Sigmoid colon (tissue), 7 donors: ENCODE results near the gene CTAG1B. TPM values are rescaled to one million over a fixed set of nuclear protein-coding genes. Genes with fewer than 3 reads are reported as not detected.
A peak's percentile ranks its signal among the peaks of the same experiment; 100 is the strongest.

Source experiments
- DNase-seq: peaks from one replicate; pipeline ENCODE4 v3.0.0-alpha.2; 2019
- H3K27ac ChIP-seq, 4 donors: fragments of 200-600 bp; sonication (generic); one replicate each; pipeline ENCODE4 v1.5.1; 2016 to 2019; ENCODE audit warnings: mild to moderate bottlenecking in 1 of 4
- H3K27me3 ChIP-seq, 3 donors: fragments of 200-600 bp; sonication (generic); one replicate each; pipeline ENCODE4 v1.5.1; 2019; ENCODE audit warnings: mild to moderate bottlenecking in 1 of 3
- H3K36me3 ChIP-seq, 4 donors: fragments of 200-600 bp; sonication (generic); one replicate each; pipeline ENCODE4 v1.5.1; 2016 to 2019
- H3K4me1 ChIP-seq, 4 donors: fragments of 200-600 bp; sonication (generic); one replicate each; pipeline ENCODE4 v1.5.1; 2017 to 2019
- H3K4me3 ChIP-seq, 4 donors: fragments of 200-600 bp; sonication (generic); one replicate each; pipeline ENCODE4 v1.5.1; 2017 to 2019; ENCODE audit warnings: mild to moderate bottlenecking in 2 of 4, moderate library complexity in 1 of 4
- H3K9me3 ChIP-seq, 4 donors: fragments of 200-600 bp in 3 of 4; sonication (generic) in 3 of 4; one replicate each; pipeline versions ENCODE4 v1.5.1 to v1.6.1; 2013 to 2019
- EP300 ChIP-seq, 4 donors: sonication (generic); formaldehyde crosslinking; IDR thresholded peaks; one replicate each; pipeline ENCODE4 v1.6.1; 2017; ENCODE audit warnings: antibody characterized with exemption in 4 of 4
- POLR2A ChIP-seq, 2 donors: fragments of 450-650 bp; IDR thresholded peaks; one replicate each; pipeline ENCODE4 v1.6.1; 2016; ENCODE audit warnings: antibody characterized with exemption in 2 of 2, mild to moderate bottlenecking in 2 of 2, moderate library complexity in 2 of 2
- POLR2AphosphoS5 ChIP-seq, 4 donors: sonication (generic); formaldehyde crosslinking; IDR thresholded peaks; one replicate each; pipeline ENCODE4 v1.6.1; 2017; ENCODE audit warnings: antibody characterized with exemption in 4 of 4
- WGBS, 2 donors: extraction: QIAGEN DNeasy Blood & Tissue Kit; methylation state at CpG; one replicate each; pipeline ENCODE4 v1.1.7; 2013; 5-methylcytosine and 5-hydroxymethylcytosine counted together
- intact Hi-C: fragments of 100-400 bp; cut with DNase I; formaldehyde crosslinking; loops from one replicate; pipeline ENCODE4 v1.15.1; 2023
- polyA plus RNA-seq, 3 donors: library from polyadenylated mRNA; stranded (reverse); fragments of 200-250 nt; gene quantifications; one replicate each; pipeline ENCODE4 v1.2.3, GENCODE V29; 2013
- total RNA-seq, 4 donors: library from RNA; depleted of rRNA; stranded (reverse); fragments of >200 nt; gene quantifications; one replicate each; pipeline ENCODE4 v1.1.0, GENCODE V29; 2016
- TF ChIP-seq, protein P1 (sequence below), 4 experiments: fragments of 450-650 bp in 3 of 4; fragments of 200-600 bp in 1 of 4; IDR thresholded peaks; one replicate each; pipeline ENCODE4 v1.5.1; 2016 to 2019; ENCODE audit warnings: antibody characterized with exemption in 4 of 4, mild to moderate bottlenecking in 3 of 4, moderate library complexity in 2 of 4
- donor health status: healthy with polysubstance abuse.
- donor health status: Bipolar disorder and iron deficiency.
- donor health status: healthy.

CTAG1B gene
- total and polyA plus RNA-seq, 7 donors, result not detected

DNA sequence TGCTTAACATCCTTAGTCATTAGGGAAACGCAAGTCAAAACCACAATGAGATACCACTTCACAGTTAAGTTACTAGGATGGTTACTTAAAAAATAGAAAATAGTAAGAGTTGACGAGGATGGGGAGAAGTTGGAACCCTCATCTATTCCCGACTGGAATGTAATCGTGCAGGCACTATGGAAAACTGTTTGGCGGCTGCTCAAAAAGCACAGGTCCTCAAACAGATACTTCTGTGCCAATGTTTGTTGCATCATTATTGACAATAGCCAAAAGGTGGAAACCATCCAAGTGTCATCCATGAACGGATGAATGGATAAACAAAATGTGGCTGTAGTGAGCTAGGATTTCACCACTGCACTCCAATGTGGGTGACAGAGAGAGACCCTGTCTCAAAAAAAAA lies 11.7 kb downstream of the CTAG1B start:
- no peaks in the 10 kb centered on the region for H3K9me3 ChIP-seq
- WGBS, 2 donors, result 53 to 70% methylated on average over 6 of the region's 6 CpGs
- no peak overlapping the region for H3K27ac ChIP-seq
- no peak for DNase-seq
- TF ChIP-seq, protein P1, sequence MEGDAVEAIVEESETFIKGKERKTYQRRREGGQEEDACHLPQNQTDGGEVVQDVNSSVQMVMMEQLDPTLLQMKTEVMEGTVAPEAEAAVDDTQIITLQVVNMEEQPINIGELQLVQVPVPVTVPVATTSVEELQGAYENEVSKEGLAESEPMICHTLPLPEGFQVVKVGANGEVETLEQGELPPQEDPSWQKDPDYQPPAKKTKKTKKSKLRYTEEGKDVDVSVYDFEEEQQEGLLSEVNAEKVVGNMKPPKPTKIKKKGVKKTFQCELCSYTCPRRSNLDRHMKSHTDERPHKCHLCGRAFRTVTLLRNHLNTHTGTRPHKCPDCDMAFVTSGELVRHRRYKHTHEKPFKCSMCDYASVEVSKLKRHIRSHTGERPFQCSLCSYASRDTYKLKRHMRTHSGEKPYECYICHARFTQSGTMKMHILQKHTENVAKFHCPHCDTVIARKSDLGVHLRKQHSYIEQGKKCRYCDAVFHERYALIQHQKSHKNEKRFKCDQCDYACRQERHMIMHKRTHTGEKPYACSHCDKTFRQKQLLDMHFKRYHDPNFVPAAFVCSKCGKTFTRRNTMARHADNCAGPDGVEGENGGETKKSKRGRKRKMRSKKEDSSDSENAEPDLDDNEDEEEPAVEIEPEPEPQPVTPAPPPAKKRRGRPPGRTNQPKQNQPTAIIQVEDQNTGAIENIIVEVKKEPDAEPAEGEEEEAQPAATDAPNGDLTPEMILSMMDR (IDR thresholded peaks at IDR 0.05), result no peak
- TF ChIP-seq EP300 (IDR thresholded peaks at IDR 0.05) (no peak), POLR2A (IDR thresholded peaks at IDR 0.05) (no peak), POLR2AphosphoS5 (IDR thresholded peaks at IDR 0.05) (no peak)
- no peaks in the 10 kb centered on the region for H3K36me3 ChIP-seq
- H3K4me1 ChIP-seq, result no peaks in the 10 kb centered on the region
- intact Hi-C loops, result no loop called here
- peaks cover 0 to 3% (median 0%) of the 10 kb centered on the region in 3 donors for H3K27me3 ChIP-seq
- no peak overlapping the region for H3K4me3 ChIP-seq

DNA sequence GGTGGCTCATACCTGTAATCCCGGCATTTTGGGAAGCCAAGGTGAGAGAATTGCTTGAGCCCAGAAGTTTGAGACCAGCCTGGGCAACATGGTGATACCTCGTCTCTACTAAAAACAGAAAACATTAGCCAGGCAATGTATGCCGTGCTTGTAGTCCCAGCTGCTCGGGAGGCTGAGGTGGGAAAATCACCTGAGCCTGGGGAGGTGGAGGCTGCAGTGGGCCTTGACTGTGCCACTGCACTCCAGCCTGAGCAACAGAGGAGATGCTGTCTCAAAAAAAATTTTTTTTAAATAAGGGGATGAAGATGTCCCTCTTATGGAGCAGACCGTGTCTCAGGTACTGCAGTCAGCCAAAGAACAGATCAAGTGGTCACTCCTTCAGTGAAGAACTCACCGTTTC lies 13.5 kb downstream of the CTAG1B start:
- Histone ChIP-seq H3K27me3 (no peaks in the 10 kb centered on the region), H3K36me3 (no peaks in the 10 kb centered on the region), H3K9me3 (no peaks in the 10 kb centered on the region), H3K4me3 (no peak overlapping the region), H3K4me1 (no peaks in the 10 kb centered on the region), H3K27ac (no peak overlapping the region)
- WGBS, 2 donors, result 85 to 86% methylated on average over 6 of the region's 6 CpGs
- TF ChIP-seq EP300 (IDR thresholded peaks at IDR 0.05), result no peak
- no peak for TF ChIP-seq POLR2A (IDR thresholded peaks at IDR 0.05)
- no peak for TF ChIP-seq POLR2AphosphoS5 (IDR thresholded peaks at IDR 0.05)
- TF ChIP-seq, protein P1 (IDR thresholded peaks at IDR 0.05), result no peak
- DNase-seq, result no peak
- intact Hi-C loops, result no loop called here

DNA sequence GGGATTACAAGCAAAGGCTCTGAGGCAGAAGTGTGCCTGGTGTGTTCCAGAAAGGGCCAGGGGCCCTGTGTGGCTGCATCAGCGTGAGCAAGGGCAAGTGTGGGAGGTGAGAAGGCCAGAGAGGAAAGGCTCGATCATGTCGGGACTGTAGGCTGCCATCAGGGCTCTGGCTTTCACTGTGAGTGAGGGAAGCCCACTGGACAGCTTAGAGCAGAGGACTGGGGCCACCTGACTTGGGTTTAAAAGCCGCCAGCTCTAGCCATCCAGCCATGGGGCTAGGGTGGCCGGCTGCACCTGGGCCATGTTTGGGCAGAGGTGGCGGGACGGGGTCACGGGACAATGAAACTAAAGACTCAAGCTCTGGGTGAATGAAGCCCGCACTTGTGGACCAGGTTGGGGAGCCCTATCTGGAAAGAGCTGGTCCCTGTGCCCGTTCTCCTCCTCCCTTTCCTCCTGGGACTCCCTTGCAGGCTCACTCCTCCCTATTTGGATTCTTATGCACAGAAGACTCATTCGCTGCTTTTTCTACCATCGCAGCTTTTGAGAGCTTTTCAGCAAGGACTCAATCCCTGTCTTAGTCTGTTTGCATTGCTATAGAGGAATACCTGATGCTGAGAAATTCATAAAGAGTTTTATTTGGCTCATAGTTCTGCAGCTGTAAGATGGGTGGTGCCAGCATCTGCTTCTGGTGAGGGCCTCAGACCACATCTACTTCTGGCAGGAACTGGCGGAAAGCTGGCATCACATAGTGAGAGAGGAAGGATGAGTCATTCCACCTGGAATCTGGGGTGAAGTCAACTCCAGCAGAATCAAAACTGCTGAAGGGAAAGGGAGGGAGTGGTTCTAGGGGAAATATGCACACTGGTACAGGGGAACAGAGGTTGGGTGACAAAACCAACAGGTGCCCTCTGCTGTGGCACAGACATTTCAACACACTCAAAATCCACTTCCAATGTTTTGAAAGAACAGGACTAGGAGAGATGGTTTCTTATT lies 15.3 kb downstream of the CTAG1B start:
- no peak for DNase-seq
- WGBS, 2 donors, result 82 to 84% methylated on average over 13 of the region's 13 CpGs
- Histone ChIP-seq H3K36me3 (no peaks in the 10 kb centered on the region), H3K27ac (peak overlapping the region in 2 of 4 donors; percentile 33 to 35), H3K4me3 (no peak overlapping the region), H3K27me3 (peaks cover 0 to 3% (median 0%) of the 10 kb centered on the region in 3 donors), H3K9me3 (no peaks in the 10 kb centered on the region), H3K4me1 (no peaks in the 10 kb centered on the region)
- no peak for TF ChIP-seq POLR2A (IDR thresholded peaks at IDR 0.05)
- TF ChIP-seq, protein P1 (IDR thresholded peaks at IDR 0.05), result no peak
- TF ChIP-seq EP300 (IDR thresholded peaks at IDR 0.05), result no peak
- TF ChIP-seq POLR2AphosphoS5 (IDR thresholded peaks at IDR 0.05), result no peak
- intact Hi-C loops, result no loop called here

DNA sequence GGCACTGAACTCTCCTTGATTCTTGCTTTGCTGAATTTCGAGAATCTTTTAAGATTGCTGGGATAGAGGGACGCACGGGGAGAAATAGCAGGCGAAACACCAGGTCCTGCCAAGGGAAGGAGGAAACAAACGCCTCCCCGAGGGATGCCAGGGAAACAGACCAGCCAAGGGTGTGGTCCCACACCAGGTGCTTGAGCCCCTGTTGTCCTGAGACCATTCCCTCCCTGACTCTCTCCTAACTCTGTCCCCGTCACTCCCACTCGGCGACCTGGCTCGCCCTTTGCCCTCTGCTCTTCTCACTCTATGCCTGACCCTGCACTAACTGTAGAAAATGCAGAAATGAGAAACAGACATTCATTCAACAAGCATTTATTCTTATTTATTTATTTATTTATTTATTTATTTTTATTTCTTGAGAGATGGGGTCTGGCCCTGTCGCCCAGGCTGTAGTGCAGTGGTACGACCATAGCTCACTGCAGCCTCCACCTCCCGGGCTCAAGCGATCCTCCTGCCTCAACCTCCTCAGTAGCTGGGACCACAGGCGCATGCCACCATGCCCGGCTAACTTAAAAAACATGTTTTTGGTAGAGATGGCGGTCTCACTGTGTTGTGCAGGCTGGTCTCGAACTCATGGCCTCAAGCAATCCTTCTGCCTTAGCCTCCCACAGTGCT lies 16.2 kb downstream of the CTAG1B start:
- WGBS, 2 donors, result 73 to 88% methylated on average over 18 of the region's 18 CpGs
- TF ChIP-seq POLR2AphosphoS5 (IDR thresholded peaks at IDR 0.05), result no peak
- TF ChIP-seq POLR2A (IDR thresholded peaks at IDR 0.05), result no peak
- no peak for TF ChIP-seq EP300 (IDR thresholded peaks at IDR 0.05)
- TF ChIP-seq, protein P1 (IDR thresholded peaks at IDR 0.05), result no peak
- Histone ChIP-seq H3K4me1 (no peaks in the 10 kb centered on the region), H3K27me3 (peaks cover 0 to 3% (median 0%) of the 10 kb centered on the region in 3 donors), H3K9me3 (no peaks in the 10 kb centered on the region), H3K36me3 (no peaks in the 10 kb centered on the region), H3K4me3 (no peak overlapping the region), H3K27ac (no peak overlapping the region)
- intact Hi-C loops, result no loop called here
- no peak for DNase-seq
